Retina (tissue), 1 donor: ENCODE results near the gene DLL1.

ENCODE experiments used
- DNase-seq: peaks from one replicate; pipeline ENCODE4 v3.0.0-alpha.2; 2016

Gene DLL1

DNA sequence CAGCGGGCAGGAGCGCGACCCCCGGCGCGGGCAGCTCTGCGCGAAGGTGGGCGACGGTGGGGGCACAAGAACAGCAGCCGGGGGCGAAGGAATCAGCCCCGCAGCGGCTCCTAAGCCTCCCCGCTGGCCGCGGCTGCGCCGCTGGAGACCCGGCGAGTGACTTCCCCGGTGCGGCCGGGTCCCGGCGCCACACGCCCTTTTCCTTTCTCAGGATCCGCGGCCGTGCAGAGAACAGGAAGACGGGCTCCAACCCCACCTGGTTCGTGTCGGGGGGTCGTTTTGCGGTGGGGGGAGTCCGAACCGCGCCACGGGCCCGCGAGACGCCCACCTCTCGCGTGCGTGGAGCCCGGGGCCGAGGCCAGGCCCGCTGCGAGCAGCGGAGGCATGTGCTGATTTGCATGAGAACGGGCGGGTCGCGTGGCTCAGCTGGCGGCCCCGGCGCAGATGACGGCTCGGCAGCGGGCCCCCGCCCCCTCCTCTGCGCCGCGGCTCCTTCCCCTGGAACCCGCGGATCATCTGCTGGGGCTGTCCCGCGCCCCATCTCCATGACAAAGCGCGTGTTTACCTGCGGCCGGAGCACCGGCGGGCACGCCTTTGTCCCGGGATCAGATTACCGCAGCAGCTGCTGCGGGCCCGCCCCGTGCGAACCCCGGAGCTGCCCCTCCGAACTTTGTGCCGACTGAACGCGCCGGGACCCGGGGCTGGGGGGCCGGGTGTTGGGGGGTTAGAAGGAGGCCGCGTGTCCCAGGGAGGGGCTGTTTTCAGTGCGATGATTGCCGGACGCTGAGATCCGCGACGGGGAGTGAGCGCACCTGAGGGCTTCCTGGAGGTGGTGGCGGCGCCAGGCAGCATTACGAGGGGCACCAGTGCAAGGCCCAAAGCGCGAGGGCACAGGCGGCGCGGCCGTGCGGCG is 4.9 kb upstream of the DLL1 start:
- DNase-seq: peak; percentile 91

DNA sequence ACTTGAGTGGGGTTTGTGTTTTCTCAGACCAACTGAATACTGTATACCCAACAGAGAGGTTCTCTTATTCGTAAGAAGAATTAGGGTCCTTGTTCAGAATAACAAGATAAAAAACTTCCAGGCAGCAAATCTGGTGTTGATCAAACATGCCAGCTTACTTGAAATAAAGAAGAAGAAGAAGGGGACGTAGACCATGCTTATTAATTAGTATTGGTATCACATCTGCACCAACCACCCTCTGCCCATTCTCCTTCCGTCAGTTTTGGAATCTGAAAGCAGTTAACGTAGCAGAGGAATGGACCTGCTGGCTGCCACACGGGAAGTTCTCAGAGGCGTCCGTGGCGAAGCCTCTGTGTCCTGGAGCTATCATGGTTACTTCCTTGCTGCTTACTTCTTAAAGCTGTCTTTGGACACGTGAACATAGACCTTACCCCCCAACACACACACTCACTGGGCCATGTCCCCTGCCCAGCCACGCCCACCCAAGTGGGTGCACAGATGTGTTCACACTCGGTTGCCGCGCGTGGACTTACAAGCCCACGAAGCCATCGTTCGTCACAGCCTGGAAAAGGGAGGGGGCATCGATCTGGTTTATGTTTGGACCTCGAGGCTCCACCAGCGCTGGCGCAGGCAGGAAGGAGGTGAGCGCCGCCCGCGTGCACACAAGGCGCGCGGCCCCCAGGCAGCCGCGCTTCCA is 4.1 kb upstream of the DLL1 start:
- peak; percentile 32 for DNase-seq

DNA sequence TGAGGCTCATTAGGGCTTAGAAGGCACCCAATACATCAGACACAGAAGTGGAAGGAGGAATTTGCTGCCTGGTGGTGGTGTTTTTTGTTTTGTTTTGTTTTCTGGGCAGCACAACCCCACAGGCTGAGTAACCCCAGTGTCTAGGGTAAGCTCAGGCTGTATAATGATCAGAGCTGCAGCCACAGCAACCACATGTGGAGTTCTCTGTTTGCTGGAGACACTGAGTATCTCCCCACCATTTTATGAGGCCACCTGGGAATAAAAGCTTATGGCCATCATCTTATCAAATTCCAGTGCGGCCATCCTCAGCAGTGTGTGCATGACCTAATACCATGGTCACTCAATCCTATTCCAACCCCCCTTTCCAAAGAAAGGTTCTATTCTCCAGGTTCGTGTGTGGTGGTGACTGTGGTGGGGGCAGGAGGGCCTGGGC is 3.4 kb upstream of the DLL1 start:
- DNase-seq: peak; percentile 28

DNA sequence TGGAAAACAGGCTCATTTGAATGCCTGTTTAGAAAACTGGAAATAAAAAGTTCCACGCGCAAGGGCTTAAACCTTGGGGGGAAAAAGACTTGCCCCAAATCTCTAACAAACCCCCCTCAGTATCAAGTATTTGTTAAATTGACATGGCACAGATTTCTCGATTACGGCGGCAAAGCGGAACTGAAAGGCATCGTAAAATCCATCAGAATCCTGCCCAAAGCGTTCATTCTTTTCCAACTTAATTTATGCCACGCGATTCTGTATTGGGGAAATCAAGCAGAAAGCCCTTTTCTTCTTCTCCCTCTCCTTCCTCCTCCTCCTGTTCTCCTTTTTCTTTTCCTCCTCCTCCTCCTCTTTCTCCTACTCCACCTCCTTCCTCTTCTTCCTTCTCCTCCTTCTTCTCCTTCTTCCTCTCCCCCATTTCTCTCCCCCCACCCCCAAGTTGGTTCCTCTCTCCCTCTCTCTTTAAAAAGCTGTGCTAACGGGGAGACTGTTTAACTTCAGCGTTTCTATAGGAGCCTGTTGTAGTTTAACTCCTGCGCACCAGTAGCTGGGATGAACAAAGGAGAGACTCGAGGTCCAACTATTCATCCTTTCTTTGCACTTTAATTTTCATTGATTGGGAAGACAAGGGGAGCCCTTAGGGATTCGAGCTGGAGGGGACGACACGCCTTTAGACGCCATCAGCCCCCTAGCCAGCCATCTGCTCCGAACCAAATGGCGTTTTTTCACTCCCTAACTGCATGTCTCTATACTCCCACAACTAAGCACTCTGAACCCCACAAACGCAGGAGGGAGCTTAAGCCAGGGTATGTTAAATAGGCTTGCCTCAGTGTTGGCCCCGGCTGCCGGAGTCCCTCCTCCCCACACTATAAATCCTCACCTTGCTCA is 2.7 kb upstream of the DLL1 start:
- DNase-seq: peak; percentile 65

DNA sequence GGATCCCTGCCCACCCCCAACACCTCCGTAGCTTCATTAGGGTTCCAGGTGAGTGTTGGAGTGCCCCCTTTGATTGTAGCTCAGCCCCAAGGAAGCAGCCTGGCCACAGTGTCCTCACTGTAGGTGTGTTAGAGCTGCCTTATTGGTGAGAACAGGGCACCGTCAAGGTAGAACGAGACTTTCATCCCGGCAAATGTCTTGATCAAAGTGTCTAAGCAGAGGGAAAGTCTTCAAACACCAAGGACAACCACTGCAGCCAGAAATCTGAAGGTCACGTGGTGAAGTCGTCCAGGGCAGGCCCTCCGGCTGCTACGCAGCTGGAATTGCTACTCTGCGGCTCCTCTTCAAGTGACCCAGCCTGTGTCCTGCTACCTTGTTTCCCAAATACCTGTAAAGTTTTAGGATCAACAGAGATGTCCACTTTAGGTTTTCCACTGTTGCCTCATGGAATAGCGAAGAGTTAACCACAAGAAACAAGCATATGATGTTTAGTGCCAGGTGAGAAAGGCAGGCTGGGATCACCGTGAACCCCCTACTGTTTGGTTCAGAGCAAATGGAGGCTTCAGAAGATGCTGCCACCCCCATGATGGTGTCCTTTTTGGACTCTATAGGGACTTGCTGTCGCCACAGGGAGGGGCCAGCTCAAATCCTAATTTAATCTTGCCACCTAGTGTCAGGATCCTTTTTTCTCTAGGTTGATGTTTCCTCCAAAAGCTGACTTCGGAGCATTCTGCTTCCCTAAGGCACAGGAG is 1.7 kb upstream of the DLL1 start:
- peak; percentile 65 for DNase-seq

DNA sequence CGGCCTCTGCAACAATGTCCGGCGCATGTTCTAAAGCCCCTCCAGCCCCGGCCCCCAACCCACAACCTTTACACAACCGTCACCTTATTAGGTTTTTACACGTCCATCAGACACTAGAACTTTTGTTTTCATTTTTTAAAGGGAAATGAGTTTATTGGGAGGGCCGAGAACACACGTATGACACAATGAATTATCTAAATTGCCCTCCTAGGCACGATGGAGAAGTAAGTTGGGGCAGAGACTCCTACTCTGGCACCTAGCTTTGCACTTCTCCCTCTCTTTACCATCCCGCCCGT is 1.2 kb upstream of the DLL1 start:
- no peak for DNase-seq

DNA sequence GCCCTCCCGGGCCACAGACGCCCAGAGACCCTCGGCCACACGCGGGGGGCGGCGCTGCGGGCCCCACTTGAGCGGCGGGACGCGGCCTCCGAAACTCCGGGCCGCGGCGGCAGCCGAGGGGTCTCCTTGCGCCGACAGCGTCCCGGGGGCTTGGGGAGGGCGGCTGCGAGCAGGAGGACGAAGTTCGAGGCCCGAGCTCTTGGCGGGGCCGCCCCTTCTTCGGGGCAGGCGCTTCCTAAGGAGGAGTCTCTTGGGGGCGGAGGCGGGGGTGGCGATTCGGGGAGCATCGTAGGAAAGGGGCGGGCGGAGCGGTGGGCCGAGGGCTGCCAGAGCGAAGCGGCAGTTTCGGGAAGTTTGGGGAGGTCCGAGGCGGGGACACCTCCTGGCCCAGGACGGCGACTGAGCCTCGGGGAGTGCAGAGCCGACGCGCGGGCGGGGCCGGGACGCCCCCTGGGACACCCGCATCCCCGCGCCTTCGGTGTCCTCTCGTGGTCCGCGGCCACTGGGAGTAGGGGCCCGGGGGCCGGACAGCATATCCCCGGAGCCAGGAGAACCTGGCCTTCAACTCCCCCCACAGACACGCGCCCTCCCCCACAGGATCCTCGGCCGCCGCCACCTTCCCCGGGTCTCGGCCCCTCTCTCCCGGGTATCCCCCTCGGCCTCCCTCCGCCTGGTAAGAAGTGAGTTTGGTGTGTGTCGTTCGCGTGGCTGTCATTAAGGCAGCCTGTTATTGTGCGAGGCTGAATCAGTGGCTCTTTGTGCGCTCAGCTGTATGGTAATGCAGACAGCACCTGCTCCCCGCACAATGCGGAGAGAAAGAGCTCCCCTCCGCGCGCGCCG is 613 bp upstream of the DLL1 start:
- peak; percentile 90 for DNase-seq

DNA sequence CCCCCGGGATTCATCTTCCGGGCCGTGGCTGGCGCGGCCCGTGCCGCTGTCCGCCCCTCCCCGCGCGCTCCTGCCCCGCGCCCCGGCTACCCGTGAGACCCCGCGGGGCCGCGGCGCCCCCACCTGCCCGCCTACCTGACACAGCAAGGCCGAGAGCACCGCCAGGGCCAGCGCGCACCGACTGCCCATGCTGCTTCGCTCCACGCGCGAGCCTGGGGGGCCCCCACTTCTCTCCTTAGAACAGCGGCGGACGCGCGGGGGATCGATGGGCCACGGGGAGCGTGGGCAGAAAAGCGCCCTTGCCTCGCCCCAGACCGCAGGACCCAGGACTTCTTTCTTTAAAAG is 955 bp downstream of the DLL1 start:
- no peak for DNase-seq

DNA sequence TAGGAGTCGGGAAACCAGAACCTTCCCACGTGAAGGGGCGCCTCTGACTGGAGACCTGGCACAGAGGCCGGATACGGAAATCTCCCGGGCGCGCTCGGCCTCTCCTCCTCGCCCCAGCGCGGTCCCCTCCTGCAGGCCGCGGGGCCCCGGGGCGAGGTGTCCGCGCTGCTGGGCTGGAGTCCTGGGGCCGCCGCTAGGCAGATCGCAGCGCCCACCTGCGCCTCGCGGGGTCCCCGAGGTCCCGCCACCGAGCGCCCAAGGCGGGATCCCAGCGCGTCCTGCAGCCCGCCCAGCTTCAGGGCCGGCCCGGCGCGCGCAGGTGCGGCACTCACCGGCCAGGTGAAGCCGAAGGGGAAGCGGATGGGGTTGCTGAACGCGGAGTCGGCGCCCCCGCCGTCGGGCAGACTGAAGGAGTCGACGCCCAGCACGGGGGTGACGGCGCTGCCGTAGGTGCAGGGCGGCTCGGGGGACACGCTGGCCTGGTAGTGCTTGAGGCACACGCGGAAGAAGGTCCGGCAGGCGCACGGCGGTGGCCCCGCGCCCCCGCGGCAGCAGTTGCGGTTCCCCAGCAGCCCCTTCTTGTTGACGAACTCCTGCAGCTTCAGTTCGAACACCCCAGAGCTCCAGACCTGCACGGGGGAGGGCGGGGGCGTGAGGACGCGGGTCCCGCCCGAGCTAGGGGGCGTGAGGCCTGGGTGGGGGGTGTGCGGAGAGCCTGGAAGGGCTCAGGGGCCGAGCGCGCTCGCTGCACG is 1.5 kb downstream of the DLL1 start:
- peak; percentile 61 for DNase-seq

DNA sequence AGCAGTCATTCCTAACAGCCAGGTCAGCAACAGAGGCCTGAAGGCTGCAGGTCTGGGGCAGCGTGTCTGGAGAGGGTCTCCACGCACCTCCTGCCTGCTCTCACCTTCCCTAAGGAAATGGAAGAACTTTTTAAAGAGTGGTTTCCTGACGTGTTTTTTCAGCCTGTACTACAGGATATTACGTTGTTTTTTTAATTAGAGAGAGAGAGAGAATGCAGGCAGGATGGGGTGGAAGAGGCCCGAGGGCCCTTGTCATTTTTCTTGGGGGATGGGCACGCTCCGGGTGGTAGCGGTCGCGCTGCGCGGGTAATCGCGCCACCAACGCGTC is 2.1 kb downstream of the DLL1 start:
- DNase-seq: no peak

DNA sequence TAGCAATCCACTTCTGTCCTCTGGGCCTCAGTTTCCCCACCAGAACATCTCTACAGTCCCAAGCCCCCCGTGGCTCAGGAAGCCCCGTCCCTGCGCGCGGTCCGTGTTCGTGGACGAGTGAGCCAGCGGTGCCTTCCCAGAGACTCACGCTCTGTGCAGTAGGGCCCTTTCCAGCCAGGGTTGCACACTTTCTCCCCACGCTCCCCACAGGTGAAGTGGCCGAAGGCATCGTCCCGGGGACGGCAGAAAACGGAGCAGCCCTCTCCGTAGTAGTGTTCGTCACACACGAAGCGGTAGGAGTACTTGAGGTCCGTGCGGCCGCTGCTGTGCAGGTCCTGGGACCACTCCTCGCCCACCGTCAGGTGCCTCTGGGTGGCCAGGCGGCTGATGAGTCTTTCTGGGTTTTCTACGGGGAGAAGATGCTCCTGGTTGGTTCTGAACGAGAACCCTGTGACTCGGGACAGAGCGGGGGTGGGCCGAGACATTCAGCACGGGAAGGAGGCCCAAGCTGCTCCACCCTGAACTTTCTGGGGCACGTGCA is 2.7 kb downstream of the DLL1 start:
- DNase-seq: no peak

DNA sequence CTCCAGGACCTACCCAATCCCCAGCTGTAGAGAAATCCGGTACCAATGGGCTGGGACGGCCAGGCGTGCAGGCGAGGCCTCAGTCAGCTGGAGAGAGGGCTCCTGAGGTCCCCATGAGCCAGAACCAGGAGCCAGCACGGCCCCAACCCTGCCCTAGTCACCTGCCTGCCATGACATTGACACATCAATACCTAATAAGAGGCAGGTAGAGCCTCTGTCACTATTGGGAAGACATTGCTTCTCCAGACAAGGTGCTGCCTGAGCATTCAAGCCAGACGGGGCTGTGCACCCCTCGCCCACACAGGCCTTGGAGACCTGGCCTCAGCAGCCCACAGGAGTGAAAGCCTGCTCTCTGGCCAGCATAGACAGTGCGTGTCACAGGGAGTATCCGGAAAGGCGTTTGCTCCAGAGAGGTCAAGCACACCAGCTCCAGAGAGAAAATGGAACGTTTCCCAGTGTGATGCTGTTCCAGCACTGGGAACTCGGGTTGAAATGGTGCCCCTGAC is 3.5 kb downstream of the DLL1 start:
- no peak for DNase-seq

DNA sequence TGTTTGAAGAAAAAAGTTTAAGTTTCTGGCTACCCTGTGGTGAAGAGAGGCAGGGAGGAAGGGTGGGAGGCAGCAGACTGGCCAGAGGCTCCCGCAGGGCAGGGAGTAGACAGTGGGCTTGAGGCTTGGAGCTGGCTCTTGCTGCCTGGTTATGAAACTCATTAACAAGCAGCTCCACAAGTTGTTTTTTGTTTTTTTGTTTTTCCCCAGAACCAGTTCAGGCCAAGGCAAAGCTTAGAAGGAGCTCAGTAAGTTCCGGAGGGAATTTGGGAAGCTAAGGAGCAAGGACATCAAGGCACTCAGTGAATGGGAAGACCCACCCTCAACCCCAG is 4.0 kb downstream of the DLL1 start:
- DNase-seq: no peak

DNA sequence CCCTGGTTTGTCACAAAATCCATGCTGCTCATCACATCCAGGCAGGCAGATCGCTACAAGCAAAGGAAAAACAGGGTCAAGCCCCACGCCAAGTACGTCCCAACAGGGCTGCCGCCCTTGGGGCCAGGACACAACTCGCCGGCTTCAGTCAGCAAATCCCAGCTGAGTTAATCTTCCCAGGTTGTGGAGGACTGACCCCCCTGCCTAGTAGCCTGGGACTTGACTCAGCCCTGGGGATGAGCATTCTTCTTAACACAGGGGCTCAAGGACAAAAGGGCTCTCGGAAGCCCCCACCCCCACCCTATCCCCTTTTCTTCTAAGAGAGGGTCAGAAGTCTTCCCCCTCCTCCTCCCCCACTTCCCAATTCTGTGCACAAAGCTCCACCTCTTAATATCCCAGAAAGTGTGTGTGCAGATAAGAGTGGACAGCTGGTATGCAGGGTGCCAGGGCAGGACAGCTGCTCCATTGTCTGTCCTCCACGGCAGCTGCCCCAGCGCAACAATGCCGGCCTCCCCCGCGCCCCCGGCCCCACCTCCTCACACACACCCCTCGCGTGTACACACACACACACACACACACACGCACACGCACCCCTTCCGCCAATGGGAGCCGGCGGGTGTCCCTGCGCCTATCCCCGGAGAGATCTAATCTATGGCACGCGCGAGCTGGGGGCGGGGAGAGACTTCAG is 4.5 kb downstream of the DLL1 start:
- peak; percentile 88 for DNase-seq

DNA sequence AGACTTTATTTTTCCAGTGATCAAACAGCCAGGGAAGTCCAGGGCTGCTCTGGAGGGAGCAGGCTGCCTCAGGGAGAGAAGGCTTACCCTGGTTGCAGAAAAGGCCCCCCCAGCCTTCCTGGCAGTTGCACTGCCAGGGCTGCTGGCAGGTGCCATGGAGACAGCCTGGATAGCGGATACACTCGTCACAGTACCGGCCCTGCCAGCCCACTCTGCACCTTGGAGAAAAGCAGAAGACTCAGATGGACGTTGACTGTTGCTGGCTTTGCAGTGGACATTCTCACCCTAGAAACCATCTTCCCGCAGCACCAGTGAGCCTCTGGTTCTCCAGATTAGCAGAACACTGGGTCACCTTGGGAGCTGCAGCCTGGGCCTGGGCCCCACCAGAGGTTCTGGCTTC is 5.4 kb downstream of the DLL1 start:
- DNase-seq: no peak

DNA sequence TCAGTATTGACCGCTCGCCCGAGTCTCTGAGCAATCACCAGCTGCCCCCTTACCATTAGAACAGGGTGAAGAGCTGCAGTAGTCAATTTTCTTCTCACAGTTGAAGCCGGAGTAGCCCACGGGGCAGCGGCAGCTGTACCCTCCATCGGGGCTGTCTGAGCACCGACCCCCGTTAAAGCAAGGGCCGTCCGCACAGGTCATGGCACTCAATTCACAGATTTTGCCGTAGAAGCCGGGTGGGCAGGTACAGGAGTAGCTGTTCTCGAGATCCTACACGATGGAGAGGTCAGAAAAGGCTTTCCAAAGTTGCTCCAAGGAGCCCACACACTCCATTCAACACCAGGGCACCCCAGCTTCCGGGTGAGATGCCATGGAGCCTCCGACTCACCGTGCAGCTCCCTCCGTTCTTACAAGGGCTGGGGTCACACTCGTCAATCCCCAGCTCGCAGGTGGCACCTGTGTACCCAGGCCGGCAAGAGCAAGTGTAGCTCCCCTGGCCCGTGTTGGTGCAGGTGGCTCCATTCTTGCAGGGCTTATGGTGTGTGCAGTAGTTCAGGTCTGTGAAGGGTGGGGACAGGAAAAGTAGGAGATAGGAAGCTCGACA is 5.9 kb downstream of the DLL1 start:
- DNase-seq: no peak

DNA sequence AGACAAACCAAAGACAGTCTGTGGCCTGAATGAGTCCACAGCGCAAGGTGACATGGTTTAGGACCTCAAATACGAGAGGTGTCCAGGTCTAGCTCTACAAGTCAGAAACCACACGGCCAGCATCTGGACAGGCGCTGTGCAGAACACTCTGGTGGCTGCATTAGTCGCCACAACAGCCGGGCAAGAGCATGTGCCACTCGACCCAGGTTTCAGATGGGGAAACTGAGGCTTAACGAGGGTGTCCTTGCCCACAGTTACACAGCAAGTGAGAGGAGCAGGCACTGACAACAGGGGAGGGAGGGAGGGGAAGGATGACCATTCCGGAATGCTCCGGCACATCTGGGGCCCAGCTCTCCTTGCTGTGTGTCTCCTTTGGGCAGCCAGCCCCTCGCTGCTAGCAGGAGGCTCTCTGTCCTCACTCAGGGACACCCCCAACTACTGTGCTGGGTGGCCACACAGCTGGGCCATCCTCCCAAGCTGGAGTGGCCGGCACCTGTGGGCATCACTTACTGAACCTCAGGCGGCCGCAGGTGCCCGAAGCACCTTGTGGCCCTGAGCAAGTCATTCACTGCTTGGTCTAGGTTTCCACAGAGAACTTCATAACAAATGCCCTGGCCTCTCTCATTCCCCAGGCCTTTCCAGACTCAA is 6.6 kb downstream of the DLL1 start:
- DNase-seq: no peak

DNA sequence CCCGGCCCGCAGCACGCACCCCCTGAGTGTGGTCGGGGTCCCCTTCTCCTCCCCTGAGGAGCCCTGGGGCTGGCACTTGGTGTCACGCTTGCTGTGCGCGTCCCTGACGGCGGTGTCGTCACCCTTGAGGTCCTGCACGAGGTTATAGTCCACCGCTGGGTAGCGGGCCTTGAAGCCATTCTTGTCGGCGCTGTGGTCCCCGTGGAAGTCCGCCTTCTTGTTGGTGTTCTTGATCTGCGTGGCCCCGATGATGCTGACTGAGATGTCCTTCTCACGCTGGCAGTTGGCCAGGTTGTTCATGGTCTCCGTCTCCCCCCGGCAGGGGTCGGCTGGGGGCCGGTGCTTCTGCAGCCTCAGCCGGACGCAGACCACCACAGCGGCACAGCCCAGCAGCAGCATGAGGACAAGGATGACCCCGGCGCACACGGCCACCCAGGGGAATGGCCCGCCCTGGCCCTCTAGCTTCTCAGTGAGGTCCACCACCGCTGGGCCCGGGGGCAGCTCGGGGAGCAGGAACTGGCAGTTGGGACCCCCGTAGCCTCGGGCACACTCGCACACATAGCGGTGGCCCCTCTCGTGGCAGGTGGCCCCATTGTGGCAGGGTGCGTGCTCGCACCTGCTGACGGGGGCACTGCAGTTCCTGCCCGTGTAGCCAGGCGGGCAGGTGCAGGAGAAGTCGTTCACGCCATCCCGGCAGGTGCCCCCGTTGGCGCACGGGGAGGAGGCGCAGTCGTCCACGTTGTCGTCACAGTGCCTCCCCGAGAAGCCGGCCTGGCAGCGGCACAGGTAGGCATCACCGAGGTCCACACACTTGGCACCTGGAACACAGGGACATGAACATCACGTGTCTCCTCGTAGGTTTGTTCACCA is 7.4 kb downstream of the DLL1 start:
- no peak for DNase-seq
